Renal cortex interstitium (tissue), 11 donors: ENCODE data around the gene A1BG. TPM values are rescaled to one million over a fixed set of nuclear protein-coding genes. Genes with fewer than 3 reads are reported as not detected.
"Not testable (repeated sequence)": the region's sequence is repeated elsewhere in the genome, so short reads cannot be mapped to it uniquely, and the experiment has no call there.

Source experiments
- DNase-seq, 11 donors: peaks; one replicate each; pipeline ENCODE4 v3.0.0-alpha.2; 2013; ENCODE audit warnings: low read depth in 9 of 11, low spot score in 4 of 11; ENCODE audit errors: extremely low read depth in 1 of 11
- polyA plus RNA-seq, 3 donors: library from polyadenylated mRNA; unstranded; fragments of 120-200 nt; gene quantifications; one replicate each; pipeline ENCODE4 v1.2.1, GENCODE V29; 2013; ENCODE audit not compliant: insufficient read length in 3 of 3

Gene A1BG
- polyA plus RNA-seq, 3 donors: 0.45 to 2.0 (median 1.5) TPM

DNA sequence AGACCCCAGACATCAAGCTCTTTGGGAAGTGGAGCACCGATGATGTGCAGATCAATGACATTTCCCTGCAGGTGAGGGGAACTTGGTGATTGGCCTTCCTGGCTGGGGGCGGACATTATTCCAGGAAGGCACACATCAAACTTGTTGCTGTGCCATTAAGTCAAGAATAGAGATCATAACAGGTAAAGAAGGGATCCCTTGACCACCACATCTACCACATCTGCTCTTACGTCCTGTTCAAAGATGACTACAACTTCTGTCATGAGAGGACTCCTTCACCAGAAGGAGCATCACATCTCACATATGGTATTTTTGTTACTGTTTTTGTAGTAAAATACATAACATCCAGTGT lies 34.9 kb upstream of the A1BG start:
- DNase-seq: no peak

DNA sequence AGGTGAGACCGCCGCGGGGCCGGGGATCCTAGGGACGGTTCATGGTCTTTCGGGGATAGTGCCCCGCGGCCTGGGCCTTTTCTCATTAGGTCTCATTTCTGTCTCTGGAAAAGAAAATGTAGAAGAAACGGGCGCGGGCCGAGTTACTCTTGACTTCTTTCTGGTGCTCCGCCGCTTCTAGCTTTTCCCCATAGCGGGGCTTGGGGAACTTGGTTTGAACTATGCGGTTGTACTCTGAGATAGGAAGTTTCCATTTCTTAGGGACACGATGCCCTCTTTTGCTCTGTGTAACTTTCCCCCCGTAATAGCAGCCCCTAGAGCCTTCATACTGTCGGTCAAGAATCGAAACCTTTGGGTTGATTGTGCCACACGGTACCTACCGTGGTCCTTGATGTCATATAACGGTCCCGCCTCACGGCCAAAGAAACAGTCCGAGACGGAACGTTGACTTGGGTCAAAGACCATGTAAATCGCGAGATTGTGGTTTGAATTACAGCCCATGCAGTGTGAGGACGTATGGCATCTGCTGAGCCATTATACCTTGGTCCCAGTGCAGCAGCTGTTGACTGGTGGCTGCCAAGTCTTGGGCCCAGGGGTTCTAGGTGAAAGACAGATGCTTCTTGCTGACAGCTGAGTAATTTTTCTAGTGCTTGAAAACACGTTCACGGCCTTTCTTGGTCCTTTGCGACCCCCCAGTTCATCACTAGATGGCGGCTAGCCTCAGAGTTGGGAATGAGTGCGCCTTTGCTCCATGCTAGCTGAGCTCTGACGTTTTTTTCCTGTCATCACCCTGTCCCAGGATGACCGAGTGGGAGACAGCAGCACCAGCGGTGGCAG lies 34.3 kb upstream of the A1BG start:
- no peak for DNase-seq

DNA sequence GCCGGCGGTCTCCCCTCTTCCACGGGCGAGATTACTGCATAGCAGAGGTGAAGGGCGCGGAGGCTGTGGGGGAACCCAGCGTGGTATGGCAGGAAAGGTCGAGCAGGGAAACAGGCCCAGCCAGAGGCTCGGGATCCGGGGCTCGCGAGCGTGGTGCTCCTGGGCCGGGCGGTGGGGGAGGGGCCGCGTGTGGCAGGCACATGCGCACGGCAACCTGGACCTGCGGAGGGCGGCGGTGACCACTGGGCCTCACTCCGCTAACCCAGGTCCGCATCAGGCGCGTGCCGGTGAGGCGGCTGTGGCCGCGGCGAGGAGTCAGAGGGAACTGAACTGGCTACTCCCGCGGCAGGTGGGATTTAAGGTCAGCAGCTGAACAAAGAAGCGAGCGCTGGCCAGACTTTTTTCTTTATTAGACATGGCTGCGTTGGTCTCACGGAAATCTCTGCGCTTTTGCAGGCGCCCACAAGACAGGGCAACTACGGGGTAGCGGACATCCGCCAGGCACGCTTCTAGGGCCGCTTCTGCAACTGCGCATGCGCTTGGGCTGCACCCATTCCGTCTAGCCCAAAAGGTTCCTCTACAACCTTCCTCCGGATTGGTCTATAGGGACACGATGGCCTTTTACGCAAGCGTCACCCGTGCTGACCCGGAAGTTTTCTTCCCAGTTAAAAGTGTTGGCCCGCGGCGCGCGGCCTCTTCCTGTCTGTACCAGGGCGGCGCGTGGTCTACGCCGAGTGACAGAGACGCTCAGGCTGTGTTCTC lies 33.5 kb upstream of the A1BG start, which contains the start of gene RPS5:
RPS5 (plus strand) TSS at position 694 of the 762 bp plus-strand sequence. CDS start 869 bp downstream, outside the sequence.
- DNase-seq: peak; percentile 95 to 99 (median 97)

DNA sequence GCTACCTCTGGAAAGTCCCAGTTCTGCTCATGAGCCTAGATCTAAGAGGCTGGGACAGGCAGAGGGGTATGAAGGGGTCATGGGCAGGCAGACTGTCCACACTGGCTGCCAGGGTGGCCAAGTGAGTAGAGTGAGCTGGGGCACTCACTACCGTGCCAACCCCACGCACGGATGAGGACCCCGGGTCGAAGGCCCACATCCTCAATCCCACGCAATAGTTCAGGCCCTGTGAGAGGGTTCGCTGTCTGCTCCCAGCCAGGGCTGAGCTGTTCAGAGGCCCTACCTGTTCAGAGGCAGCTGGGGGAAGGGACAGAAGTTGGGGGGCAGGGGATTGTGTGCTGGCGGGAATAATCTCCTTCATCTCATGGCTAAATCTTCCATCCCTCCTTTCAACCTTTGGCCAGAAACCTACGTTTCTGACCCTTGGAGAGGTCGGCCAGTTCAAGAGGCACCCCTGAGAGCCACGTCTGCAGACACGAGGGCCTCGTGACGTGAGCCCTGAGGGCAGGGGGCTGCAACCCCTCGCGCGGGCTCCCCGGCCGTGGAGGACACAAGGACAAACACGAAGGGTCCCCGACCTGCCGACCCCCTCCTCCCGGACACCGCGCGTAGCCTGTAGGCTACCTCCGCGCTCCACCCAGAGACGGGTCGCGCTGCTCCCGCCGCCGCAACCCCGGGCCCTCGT lies 32.7 kb upstream of the A1BG start:
- DNase-seq: no peak

DNA sequence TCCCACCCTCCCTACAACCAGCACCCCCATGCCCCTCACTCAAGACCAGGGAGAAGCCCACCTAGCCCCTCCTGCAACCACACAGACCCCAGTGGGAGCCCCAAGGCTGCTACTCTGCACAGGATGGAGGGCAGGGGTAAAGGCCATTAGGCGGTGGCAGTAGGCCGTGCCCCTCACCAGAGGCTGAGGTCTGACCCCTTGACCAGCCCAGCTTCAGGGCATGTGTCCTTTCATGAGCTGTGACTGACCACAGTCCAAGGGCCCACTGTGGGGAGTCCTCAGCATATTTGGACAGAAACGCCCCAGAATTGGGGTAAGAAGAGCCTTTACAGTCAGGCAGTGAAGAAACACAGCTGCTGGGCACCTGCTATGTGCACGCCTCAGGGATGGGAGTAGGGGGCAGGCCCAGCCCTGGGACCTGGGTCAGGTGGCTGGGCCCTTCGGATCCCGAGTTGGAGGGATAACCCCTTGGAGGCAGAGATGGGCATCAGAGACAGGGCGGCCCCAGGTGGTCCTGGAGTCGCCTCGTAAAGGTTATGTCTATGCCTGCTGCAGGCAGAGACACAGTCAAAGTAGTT lies 32.1 kb upstream of the A1BG start:
- DNase-seq: no peak

DNA sequence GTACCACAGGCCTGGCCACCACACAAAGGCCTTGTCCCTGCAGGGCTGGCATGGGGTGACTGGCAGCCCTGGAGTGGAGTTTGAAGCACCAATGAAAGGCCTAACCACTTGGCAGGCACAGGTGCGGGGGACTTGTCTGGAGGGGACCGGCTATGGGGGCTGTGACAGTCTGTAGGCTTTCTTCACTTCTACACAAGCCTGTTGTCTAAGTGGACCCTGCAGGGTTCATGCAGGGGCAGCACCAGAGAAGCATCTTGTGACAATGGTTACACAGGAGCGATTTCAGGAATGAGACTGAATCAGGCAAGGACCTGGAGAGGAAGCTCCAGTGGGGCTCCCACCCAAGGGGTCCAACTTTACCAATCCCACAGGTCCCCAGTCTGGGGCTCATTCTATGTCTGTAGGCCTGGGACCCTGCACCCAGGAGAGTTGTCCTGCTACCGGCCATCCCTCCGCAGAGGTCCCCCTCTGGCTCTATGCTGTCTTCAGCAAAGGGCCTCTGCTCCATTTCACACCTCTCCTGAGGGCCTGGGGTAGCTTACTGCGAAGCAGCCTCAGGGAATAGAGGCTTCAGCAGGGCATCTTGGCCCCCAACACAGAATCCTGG lies 29.8 kb upstream of the A1BG start:
- no peak for DNase-seq

DNA sequence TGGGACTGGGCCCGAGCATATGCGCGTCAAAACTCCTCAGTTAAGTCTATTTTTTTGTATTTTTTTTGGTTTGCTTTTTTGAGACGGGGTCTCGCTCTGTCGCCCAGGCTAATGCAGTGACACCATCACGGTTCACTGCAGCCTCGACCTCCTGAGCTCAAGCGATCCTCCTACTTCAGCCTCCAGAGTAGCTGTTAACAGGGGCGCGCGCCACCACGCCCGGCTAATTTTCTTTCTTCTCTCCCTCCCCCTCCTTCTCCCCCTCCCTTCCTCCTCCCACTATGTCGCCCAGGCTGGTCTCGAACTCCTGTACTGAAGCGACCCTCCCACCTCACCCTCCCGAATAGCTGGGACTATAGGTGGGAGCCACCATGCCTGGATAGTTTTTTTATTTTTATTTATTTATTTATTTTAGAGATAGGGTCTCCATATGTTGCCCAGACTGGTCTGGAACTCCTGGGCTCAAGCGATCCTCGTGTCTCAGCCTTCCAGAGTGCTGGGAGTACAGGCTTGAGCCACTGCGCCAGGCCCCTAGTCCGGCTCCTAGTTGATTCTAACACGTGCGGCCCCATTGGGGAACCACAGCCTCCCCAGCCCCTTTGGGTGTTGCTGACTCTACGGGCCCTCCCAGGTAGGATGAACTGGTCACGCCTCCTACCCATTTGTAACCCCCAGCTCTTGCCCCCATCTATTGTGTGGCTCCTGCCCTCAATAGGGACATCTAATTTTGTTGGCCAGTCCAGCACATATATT lies 28.3 kb upstream of the A1BG start:
- DNase-seq: no peak

DNA sequence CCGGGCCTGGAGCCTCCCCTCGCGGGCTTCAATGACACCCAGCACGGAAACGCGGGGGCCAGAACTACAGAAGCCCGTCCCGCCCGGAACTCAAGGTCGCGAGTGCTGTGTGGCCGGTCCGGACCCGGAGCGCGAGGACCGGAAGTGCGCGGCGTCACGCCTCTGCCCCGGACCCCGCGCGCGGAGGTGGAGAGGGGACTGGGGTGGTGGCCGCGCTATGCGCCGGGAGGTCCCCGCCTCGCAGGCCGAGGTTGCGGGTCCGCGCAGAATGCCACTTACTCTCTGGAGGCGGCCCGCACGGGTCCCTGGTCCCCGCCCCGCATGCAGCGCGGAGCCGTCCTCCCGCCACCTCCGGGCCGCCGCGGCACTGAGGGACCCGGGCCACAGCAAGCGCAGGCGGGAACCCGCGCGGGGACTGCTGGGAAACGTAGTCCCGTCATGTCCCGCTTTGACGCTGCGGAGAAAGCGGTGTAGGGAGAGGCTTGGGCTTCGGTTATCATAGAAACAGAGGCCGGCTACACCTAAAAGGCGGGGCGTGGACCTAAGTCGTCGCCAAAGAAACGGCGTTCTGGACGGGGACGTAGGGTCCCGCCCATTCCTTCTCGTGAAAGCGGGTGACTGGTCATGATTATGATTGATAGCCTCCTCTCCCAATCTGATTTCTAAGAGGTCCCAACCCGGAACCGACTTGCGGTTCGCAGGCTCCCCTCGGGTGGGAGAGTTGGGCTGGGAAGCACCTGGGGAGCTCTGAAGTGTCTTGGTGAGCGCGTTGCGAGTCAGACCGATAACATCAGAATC lies 27.6 kb upstream of the A1BG start, which contains the start of gene ZNF837:
ZNF837 (minus strand) TSS at position 369 of the 798 bp plus-strand sequence. CDS start 11,698 bp downstream, outside the sequence.
- DNase-seq: peak; percentile 98 to 100 (median 99)

DNA sequence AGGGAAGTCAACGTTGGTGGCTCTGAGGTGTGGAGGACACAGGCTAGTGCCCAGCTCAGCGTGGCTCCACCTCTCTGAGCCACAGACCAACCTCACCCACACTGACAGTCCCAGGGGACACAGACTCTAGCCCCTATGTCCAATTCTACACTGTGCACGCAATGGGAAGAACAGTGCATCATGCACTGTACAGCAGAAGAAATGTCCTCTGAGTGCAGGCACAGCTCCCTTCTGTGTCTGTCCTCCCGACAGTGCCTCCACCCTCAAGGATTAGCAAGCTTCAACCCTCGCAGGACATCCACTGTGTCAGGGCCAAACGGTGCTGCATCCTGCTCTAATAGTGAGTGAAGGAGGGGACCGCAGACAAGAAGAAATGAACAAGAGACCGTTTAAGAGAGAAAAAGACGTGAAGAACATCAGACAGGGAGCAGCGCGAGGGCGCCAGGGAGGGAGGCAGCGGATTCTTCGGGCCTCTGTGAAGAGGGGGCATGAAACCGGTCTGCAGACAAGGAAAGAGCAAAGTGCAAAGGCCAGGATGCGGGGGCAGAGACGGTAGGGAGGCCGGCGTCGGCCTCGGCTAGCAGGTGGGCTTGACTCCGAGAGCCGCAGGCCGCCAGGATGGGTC lies 26.9 kb upstream of the A1BG start:
- DNase-seq: no peak

DNA sequence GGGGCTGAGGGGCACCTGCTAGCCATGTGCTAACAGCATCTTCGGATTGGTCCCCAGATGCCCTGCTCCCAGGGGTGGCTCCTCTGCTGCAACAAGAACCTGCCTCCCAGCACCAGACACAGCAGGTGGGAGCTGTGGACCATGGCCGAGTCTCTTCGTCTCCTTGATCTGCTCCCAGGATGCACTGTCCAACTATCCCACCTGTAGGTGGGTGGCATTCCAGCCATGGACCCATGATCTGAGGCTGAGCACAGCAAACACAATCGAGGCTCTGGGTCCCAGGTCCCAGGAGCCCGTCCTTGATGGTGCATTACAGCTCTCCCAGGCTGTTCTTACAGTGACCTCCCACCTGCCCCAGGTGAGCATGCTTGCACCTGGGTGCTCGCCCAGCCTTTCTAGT lies 26.0 kb upstream of the A1BG start:
- no peak for DNase-seq

DNA sequence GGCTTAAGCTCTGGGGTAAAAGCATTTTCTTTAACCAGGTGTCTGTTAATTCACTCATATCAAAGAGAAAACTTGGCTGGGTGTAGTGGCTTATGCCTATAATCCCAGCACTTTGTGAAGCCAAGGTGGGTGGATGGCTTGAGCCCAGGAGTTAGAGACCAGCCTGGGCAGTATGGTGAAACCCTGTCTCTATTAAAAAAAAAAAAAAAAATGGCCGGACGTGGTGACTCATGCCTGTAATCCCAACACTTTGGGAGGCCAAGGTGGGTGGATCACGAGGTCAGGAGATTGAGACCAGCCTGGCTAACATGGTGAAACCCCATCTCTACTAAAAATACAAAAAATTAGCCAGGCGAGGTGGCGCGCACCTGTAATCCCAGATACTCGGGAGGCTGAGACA lies 23.4 kb upstream of the A1BG start:
- not testable (repeated sequence) for DNase-seq

DNA sequence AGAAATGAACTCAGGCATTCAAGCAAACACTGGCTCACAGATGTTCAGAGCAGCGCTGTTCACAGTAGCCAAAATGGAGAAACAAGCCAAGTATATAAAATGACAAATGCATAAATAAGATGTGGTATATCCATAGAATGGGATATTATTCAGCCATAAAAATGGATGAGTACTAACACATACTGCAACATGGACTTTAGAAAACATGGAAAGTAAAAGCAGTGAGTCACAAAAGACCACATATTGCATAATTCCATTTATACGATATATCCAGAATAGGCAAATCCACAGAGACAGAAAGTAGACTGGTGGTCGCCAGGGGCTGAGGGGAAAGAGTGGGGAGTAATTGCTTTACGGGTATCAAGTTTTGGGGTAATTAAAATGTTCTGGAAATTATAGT lies 20.9 kb upstream of the A1BG start:
- no peak for DNase-seq

DNA sequence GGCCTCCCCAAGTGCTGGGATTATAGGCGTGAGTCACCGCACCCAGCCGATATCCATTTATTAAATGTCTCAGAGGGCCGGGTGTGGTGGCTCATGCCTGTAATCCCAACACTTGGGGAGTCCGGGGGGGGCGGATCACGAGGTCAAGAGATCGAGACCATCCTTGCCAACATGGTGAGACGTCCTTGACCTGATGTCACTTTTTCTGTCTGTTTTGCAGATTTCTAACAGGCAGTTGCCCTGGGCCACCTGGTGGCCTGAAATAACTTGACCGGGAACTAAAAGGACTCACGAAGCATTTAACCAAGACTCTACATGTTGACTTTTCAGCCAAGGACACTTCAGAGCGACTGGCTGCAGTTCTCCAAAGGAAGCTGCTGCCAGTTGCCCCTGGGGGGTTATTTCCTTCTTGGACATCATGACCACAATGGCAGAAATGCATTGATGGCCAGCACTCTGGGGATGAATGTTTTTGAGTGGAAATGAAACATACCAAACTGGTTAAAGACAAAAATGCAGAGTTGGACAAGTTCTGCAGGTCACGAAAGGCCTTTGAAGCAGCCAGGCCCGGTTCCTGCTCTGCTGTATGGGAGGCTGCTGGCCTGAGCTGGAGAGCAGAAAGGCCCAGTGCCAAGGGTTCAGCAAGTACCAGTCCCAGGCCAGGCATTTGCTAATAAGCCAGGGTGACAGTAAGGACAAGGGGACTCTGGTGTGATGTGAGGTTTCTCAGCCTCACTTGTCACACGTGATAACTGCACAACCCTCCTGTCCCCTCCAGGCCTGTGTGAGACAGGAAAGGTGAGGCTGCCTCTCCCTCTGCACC lies 19.2 kb upstream of the A1BG start:
- DNase-seq: no peak

DNA sequence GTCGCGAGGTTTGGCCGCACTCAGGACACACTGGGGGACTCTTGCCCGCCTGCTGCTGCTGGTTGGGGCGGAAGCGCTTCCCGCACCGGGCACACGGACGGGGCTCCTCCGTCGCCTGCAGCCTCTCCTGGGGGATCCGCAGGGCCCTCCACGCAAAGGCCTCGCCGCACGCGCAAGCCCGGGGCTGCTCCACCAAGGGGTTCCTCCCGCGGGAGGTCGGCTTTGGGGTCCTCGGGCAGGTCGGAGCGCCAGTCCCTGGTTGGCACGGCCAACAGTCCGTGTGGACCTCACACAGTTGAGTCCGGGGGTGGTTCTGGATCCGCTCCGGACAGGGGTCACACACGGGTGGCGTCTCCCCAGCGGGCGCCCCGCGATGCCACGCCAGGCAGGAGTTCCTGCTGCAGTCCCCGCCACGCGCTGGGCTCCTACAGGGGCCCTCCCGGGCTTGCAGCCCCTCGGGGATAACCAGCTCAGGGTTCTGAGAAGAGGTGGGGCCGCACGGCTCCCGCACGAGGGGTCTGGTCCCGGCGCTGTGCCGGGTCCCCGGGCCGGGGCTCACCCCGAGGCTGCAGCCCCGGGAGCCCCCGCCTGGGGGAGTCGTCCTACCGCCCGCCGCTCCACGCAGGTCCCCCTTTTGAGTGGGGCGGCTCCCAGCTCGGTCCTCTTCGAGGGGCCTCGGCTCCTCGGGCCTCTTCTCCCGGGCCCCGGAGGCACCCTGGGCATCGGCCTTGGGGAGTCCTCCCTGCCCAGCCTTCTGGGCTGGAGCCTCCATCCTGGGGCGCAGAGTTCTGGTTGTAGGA lies 15.5 kb upstream of the A1BG start:
- no peak for DNase-seq

DNA sequence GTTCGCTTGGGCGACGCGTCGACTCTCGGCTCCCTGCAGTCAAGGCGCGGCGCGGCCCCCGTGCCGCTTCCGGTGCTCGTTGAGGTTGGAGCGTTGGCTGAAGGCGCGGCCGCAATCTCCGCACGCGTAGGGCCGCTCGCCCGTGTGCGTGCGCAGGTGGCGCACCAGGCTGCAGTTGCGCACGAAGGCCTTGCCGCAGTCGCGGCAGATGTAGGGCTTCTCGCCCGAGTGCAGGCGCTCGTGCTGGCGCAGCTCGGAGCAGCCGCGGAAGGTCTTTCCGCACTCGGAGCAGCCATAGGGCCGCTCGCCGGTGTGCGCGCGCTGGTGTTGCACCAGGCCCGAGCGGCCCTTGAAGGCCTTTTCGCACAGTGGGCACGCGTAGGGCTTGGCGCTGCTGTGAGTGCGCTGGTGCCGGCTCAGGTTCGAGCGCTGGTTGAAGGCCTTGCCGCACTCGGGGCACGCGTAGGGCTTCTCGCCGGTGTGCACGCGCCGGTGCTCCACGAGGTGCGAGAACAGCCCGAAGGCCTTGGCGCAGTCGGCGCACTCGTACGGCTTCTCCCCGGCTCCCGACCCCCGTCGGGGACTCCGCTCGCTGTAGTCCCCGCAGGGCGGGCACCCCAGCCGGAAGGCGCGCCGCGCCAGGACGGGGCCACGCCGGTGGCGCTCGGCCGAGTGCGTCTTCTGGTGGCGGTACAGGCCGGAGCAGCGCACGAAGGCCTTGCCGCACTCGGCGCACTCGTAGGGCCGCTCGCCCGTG lies 14.6 kb upstream of the A1BG start:
- no peak for DNase-seq
